CD4-positive, alpha-beta T cell treated with Interleukin-10 for 1 hour (primary cell): ENCODE measurements around the gene IARS1.

Experiments
- DNase-seq: peaks from one replicate; pipeline ENCODE4 v3.0.0-alpha.2; 2020

IARS1 gene

DNA sequence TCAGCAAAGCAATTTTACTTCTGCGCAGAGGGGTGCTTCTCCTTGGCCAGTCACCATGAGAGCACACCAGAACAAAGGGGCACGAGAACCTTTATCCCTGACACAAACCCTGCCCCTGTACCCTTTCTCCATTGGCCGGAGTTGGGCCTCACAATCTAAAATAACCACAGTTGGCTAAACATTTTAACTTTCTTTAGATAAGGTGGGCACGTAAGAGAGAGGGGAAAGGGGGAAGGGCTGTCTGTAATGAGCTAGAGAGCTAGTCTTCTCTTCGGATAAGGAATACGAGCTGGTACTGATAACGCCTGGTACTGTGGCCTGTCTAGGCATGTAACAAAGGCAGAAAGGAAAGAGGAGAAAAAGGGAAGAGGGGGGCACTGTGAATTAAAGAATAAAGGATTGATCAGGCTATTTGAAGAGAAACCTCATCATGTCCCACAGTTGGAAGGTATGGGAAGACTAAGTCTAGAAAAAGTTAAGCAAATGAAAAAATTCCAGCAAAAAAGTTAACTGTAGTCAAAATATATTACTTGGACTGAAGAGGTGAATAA is 1.8 kb upstream of the IARS1 start:
- DNase-seq: no peak

DNA sequence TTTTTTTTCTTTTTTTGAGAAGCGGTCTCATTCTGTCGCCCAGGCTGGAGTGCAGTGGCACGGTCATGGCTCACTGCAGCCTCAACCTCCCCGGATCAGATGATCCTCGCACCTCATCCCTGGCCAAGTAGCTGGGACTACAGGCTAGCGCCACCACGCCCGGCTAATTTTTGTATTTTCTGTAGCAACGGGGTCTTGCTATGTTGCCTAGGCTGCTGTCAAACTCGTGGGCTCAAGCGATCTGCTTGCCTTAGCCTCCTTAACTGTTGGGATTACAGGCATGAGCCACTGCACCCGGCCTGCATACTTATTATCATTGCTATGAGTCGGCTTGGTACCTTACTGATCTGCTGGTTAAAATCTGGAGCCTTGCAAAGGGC is 790 bp upstream of the IARS1 start:
- DNase-seq: peak; percentile 7

DNA sequence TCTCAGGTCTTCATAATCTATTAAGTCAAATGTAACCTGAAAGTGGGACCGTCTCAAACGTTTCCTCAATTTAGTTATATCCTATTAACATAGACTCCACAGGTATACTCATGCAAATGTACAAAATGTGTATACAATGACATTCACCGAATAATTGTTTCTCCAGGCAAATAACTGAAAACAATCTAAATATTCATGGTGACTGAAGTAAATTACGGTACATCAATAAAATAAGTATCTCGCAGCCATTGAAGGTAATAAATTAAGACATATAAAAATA is 482 bp downstream of the IARS1 start:
- no peak for DNase-seq

DNA sequence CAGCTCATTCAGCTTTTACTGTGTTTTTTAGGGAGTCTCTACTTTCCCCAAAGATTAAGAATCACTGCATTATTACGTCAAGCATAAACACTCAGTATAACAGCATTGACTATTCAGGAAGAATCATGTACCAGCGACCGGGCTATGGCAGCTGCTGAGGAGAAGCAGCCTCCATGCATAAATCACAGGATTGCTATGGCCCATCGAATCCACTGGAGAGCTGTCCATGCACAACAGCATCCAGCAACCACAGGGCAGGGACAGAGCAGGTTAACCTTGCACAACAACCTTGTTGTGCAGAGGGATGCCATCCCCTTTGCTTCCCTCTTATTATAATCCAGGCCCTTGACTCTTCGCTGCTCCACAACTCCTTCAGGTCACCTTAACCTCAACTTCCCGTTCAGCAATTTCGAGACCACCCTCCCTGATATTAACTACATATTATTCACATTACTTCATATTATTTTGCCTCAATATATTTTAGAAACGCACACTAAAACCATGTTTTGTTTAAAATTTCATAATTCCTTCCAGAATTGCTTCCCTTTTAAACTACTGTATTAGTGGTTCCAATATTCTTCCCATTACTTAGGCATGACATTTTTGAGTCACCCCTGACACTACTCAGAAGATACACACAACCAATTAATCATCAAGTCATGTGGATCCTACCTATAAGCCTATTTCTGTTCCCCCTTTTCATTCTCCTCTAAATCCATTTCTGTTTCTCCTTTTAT is 991 bp downstream of the IARS1 start:
- no peak for DNase-seq

DNA sequence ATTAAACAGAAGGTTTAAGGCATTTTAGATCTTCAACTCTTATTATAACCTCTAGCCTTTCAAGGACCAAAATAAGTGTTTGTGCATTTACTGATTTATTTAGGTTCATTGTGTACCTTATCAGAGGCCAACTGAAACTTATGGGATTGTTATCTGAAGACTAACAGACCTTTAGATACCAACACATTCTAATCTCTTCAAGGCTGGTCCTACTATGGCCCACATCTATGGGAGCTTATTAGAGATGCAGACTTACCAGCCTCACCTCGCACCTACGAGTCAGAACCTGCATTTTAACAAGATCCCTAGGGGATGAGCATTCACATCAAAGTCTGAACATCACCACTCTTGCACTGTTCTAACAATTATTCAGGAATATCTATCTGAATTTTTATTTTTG is 1.9 kb downstream of the IARS1 start:
- DNase-seq: no peak

DNA sequence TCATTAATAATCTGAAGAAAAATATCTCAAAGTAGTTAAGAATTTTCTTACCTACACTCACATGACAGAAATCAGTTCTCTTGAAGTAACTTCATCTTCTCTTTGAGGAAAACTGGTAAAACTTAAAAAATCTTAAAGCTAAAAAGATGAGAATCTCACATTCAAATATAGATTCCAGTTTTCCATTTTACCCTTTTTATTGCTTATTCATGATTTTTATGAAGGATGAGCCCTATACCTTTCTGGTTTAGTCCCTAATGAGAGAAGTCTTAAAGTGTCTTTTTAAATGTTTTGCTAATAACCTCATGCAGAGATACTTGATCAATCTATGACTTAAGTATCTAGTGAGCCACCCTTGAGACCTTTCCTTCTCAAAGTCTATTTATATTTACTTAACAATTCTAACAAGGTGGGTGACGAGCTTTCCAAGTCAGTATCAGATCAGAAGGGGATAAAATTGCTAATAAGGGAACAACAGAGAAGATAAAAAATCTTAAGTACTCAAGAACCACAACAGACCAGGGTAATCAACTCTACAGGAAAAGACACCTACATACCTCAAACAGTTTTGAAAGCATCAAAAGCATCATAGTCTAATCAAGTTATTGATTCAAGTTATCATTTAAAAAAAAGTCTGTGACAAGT is 2.6 kb downstream of the IARS1 start:
- no peak for DNase-seq

DNA sequence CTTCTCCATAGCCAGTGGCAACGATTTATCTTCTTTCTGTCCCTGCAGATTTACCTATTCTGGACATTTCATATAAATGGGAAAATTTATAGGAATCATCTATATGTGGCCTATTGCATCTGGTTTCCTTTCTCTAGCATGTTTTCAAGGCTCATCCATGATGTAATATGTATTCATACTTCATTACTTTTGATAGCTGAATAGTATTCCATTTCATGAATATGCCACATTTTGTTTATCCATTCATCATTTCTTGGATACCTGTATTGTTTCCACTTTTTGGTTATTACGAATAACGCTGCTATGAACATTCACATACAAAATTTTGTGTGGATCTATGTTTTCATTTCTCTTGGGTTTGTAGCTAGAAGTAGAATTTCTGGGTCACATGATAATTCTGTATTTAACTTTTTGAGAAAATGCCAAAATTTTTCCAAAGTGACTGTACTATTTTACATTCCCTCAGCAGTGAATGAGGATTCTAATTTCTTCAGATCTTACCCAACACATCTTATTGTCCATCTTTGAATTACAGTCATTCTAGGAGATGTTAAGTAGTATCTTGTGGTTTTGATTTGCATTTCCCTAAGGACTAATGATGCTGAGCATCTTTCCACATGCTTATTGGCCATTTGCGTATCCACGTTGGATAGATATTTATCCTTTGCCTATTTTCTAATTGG is 3.6 kb downstream of the IARS1 start:
- no peak for DNase-seq

DNA sequence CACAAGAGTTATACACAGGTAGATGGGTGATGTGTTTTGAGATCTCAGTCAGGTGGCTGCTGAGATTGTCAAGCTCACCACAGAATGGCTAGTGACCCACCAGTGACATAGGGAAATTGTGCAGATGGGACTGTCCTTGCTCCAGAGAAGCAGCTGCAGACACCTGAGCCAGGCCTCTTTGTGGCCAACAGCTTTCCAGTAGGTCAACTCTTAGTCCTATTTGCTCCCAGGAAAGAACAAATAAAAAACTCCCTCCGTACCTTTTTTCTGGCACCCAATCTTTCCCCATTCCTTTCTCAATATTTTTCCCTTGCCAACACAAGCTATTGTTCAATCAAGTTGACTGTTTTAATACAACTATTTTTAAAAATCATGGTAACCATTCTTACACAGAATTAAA is 14.2 kb downstream of the IARS1 start:
- DNase-seq: no peak

DNA sequence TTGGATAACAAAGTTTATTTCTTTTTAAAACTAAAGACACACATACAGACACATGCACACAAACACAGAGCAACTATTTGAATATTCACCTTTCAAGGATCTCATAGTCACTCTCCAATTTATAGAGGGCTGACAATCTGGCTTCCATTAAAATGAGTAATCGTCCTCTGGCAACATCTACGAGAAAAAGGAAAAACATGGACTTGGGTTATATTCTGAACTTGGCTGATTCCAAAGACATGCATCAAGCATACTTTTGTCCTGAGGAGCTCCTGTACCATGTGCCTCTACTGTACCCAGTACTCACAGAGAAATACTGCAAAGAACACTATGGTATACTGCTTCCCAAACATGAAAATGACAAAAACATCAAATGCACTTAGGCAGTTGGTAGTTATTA is 15.4 kb downstream of the IARS1 start:
- no peak for DNase-seq

DNA sequence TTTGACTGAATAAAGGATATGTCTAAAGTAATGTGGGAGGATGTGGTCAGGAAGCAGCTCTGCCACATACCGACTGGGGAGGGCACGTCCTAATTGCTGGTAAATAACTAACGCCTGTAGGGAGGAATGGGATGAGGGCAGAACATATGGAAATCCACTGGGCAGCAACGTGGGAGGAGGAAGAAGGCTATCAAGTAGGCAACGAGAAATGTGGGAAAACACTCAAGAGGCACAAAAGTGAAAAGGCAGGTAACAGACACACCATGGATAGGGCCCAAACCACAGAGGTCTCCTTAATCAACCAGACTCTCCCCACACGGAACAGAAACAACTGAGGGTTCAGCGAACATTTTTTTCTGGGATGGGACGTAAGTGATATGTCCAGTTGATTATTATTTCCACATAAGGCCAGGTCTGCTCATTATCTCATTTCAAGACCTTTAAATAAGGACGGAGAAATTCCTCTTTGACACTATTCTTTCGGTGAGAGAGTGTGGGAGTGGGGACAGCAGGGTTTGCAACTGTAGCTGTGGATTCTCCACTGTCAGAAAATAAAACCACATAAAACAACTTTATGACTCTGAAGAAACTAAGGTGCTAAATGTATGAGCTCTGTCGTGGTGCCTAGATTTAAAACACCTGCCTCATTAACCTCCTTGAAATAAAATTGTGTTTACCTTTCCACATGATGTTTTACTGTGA is 17.0 kb downstream of the IARS1 start:
- peak; percentile 19 for DNase-seq

DNA sequence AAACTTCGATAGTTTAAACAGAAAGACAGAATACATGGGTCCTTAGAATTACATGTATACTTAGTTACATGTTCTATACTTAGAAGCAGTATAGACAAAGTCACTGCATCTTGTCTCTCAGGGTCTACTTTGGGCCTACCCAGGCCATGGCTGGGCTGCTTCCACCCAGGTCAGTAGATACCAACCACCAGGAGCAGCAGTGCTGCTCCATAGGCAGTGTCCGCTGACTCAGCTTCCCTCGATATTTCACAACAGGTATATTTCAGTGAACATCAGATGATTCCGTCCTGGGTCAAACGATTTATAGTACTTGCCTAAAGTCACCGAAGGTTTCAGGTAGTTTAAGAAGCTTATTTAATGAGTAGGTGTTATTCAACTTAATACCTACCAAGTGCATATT is 18.0 kb downstream of the IARS1 start:
- no peak for DNase-seq

DNA sequence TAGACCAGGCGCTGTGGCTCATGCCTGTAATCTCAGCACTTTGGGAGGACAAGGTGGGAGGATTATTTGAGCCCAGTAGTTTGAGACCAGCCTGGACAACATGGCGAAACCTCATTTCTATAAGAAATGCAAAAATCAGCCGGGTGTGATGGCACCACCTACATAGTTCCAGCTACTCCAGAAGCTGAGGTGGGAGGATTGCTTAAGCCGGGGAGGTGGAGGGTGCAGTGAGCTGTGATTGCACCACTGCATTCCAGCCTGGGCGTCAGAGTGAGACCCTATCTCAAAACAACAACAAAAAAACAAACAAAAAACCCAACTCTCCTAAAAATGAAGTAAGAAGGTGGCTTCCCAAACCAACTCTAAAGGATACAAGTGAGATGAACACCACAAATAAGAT is 23.0 kb downstream of the IARS1 start:
- DNase-seq: no peak

DNA sequence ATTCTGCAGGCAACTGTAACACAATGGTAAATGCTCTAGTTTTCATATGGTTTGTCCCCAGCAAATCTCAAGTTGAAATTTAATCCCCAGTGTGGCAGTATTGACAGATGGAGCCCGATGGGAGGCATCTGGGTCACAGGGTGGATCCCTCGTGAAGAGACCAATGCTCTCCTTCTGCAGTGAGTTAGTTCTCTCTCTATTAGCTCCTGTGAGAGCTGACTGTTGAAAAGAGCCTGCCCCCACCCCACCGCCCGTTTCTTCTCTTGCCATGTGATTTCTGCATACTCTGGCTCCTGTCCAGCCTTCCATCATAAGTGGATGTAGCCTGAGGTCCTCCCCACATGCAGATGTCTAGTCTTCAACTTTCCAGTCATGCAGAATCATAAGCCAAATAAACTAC is 27.0 kb downstream of the IARS1 start:
- no peak for DNase-seq

DNA sequence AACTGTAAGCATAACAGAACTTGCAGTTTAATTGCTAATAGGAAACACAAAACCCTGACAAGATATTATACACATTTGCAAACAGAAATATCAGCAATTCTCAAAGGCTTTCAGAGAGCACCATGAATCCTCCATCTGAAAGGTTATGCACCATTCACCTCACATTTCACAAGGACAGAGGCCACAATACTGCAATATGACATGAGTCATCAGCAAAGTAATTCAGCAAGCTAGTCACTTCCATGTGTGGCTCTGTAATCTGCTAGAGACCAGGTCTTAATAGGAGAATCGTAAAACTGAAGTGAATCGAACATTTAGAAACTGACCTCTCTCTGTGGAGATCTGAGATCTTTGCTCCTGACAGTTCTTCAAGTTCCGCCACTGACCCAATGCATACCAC is 28.3 kb downstream of the IARS1 start:
- no peak for DNase-seq

DNA sequence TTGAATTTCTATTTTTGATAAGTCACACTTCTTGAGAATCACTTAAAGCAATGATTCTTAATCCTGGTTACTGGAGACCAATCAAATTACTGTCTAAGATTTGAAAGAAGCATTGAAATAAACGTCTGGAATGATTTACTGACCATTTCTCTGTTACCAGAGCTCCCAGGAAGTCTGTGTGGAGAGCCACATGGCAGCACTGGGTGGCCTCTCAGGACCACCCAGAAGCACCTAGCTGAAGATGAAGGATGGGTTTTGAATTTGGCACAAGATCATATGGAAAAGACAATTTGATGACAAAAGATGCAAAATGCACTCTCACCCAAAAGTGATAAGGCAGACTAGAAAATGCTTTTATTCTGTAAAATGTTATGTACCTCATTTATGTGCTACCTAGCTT is 30.4 kb downstream of the IARS1 start:
- DNase-seq: no peak

DNA sequence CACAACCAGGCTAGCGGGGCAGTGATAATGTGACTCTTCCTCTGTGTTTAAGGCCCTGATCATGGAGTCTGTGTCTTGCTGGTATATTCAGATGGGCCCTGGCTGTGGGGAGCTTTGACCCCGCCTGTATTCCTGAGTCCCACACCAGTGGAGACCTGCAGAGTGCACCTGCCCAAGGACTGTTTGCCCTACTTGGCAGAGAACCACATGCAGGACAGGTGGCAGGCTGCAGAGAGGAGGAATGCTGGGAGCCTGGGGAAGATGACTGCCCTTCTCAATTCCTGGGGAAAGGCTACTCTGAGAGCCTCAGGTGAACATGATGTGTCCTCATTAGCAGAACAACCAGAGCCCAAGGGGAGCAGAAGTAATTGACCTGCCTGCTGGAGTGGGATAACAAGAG is 36.2 kb downstream of the IARS1 start:
- DNase-seq: no peak

DNA sequence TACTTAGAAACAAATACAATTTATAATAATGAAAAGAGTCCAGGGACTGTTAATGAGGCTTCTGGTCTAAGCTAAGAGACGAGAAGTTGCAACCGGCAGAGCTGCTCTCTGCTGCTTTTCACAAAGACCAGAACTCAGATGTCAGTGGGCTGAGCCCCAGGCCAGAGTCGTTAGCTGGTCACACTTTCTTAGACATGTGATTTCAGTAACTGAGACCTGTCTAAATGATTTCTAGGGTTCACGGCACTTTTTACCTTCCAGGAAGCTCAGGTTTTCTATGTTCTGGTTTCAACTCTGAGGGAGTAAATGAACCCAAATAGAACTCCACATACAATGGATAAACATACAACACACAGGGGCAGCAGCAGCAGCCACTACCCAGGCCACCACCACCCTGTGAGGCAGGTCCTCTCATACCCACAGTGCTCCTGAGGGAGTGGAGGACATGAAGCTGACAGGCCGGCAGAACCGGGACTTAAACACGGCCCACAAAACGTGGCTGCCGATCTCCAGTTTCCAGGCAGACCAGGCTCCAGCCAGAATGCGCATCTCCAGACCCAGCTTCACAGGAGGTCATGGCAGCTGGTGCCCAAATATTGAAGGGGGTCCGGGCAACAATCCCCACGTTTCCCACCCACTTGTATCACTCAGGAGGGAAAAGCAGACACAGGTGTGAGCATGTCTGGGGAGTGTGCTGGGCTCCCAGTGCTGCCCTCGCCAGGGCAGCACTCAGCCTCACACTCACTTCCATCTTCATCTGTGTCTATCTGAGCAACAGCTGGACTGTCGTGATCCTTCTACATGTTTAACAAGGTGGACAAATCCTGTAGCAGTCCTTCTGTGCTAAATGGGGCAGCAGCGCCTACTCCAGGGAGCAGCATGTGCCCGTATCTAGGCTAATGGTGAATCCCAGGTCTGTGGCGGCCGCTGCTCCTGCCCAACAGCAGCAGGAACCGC is 38.8 kb downstream of the IARS1 start:
- DNase-seq: no peak

DNA sequence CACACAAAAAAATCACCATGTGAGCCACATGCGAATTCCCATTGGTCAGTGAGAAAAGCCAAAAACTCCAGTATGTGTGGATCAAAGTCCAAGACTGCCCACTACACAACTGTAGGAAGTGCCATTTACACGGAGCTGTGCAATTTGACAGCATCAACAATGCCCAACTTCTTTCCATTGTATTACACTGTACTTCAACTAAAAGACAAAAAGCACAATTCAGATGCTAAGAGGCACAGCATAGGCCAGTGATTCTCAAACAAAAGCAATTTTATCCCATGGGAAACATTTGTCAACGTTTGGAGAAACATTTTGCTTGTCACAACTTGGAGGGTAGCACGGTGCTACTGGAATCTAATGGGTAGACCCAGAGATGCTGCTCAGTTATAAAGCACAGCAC is 39.8 kb downstream of the IARS1 start:
- no peak for DNase-seq

DNA sequence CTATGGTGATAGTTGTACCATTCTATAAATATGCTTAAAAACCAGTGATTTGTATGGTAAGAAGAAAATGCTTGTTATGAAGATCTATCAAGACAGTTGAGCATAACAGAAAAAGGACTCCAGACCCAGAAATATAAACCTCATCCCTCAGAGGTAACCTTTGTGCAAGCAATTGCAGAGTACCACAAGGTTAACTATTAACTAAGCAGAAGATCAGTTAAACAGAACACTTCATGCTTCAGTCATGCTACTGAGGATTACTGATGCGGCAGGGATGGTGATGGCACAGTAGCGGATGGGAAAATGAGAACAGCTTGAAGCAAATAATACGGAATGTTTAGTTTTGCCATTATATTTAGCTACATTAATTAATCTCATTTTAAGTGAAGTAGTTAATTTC is 45.5 kb downstream of the IARS1 start:
- DNase-seq: no peak

DNA sequence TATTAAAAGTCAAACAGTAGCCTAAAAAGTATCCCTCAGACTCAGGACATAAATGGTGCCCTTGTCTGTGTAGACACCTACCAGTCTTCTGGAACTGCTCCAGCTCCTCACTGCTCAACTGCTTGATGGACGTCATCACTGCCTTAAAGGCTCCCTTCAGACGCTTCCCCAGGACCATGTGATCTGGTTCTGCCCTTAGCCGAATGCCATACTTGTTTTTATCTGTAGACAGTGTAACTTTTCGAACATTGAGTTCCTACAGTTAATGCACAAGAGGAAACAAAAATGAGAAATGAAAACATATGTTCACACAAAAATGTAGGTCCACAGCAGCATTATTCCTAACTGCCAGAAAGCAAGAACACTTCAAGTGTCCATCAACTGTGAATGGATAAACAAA is 46.2 kb downstream of the IARS1 start:
- DNase-seq: no peak

DNA sequence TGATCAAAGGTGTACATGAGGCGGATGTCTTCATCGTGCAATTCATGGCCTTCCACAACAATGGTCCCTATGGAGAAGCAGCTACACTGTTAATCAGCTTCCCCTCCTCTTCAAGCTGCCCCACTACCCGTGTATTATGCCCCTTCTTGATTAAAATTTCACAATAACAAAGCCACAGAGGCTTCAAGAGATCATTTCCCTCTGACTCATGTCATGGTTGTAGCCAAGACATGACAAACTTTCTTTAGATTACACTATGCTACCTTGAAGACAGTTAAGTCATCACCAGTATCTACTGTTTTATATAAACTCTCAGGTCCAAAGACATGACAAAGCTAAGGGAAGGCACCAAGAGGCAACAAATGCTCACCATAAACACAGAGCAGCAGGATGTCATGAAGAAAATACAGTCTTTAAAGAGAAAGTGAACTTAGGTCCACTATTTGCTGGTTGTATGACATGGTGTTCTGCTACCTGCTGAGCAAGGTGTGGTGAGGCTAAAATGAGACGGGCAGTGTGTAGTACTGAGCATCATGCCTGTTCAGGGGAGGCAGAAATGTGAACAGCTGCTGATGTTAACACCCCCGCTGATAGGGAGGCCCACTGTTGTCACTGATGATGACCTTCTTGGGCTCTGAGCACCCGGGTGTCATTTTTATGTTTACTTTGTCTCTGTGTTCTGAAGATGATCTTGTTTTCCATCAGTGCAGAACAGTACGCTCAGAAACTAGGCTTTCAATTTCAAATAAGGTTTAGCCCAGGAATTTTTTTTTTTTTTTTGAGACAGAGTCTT is 48.3 kb downstream of the IARS1 start:
- no peak for DNase-seq
